SK-N-SH (cell line): ENCODE measurements around the gene GRK5. TPM values are rescaled to one million over a fixed set of nuclear protein-coding genes. Genes with fewer than 3 reads are reported as not detected.

Experiments
- ELF1 ChIP-seq: IDR thresholded peaks from 2 replicates; pipeline ENCODE4 v1.4.0; 2012
- EZH2phosphoT487 ChIP-seq: fragments of 200-600 bp; sonication (generic); IDR thresholded peaks from 2 replicates; pipeline ENCODE4 v1.6.1; 2017; ENCODE audit warnings: low read depth, mixed run types, mild to moderate bottlenecking, antibody characterized with exemption, moderate library complexity, borderline replicate concordance
- FOSL2 ChIP-seq: IDR thresholded peaks from 2 replicates; pipeline ENCODE4 v1.4.0; 2012; ENCODE audit warnings: low read depth, mild to moderate bottlenecking, moderate library complexity, borderline replicate concordance
- FOXM1 ChIP-seq: IDR thresholded peaks from 2 replicates; pipeline ENCODE4 v1.4.0; 2012; ENCODE audit warnings: low read depth, mild to moderate bottlenecking
- GABPA ChIP-seq: IDR thresholded peaks from 2 replicates; pipeline ENCODE4 v1.4.0; 2012; ENCODE audit warnings: low read depth, mild to moderate bottlenecking
- GATA2 ChIP-seq: sonication (generic); formaldehyde crosslinking; IDR thresholded peaks from 2 replicates; pipeline ENCODE4 v1.5.0; 2020; ENCODE audit warnings: mild to moderate bottlenecking, missing genetic modification reagents
- JUND ChIP-seq: IDR thresholded peaks from 2 replicates; pipeline ENCODE4 v1.4.0; 2012
- MAX ChIP-seq: IDR thresholded peaks from 2 replicates; pipeline ENCODE4 v1.4.0; 2012; ENCODE audit warnings: low read depth
- MEF2A ChIP-seq: IDR thresholded peaks from 2 replicates; pipeline ENCODE4 v1.4.0; 2012; ENCODE audit warnings: low read depth, borderline replicate concordance
- RAD21 ChIP-seq: IDR thresholded peaks from 2 replicates; pipeline ENCODE4 v1.6.1; 2012; ENCODE audit warnings: mild to moderate bottlenecking, low read length
- RCOR1 ChIP-seq: fragments of 150-350 bp; IDR thresholded peaks from 2 replicates; pipeline ENCODE4 v1.6.1; 2017; ENCODE audit warnings: antibody characterized with exemption, low read length
- REST ChIP-seq: IDR thresholded peaks from 2 replicates; pipeline ENCODE4 v1.6.1; 2012; ENCODE audit warnings: mild to moderate bottlenecking, low read depth, low read length, moderate library complexity
- RFX5 ChIP-seq: IDR thresholded peaks from 2 replicates; pipeline ENCODE4 v1.6.1; 2012; ENCODE audit warnings: mild to moderate bottlenecking, improper control_type of control experiment, low read length
- SMC3 ChIP-seq: IDR thresholded peaks from 2 replicates; pipeline ENCODE4 v1.6.1; 2012; ENCODE audit warnings: low read depth, low read length, improper control_type of control experiment
- TAF1 ChIP-seq: IDR thresholded peaks from 2 replicates; pipeline ENCODE4 v1.6.1; 2012; ENCODE audit warnings: low read depth, mild to moderate bottlenecking, low read length, moderate library complexity, borderline replicate concordance
- TEAD4 ChIP-seq: IDR thresholded peaks from 2 replicates; pipeline ENCODE4 v1.4.0; 2012; ENCODE audit warnings: mild to moderate bottlenecking, borderline replicate concordance; ENCODE audit not compliant: insufficient read depth
- USF1 ChIP-seq: IDR thresholded peaks from 2 replicates; pipeline ENCODE4 v1.4.0; 2012; ENCODE audit warnings: low read depth, borderline replicate concordance
- YY1 ChIP-seq: IDR thresholded peaks from 2 replicates; pipeline ENCODE4 v1.4.0; 2012; ENCODE audit warnings: low read depth, mild to moderate bottlenecking
- ZBTB33 ChIP-seq: IDR thresholded peaks from 2 replicates; pipeline ENCODE4 v1.4.0; 2012; ENCODE audit warnings: low read depth, borderline replicate concordance
- polyA plus RNA-seq, 3 experiments: library from polyadenylated mRNA; depleted of rRNA; stranded (reverse); fragments of >200 nt; gene quantifications; 2 replicates each; pipeline ENCODE4 v1.2.3, GENCODE V29; 2012

The GRK5 gene
- polyA plus RNA-seq, 1 of the 3 experiments (the other 2 are of a cell fraction) = 12.1 TPM

GRCh38 chr10:119315128-119316001, 108.0 kb downstream of the GRK5 start (continued):
- no peak for TF ChIP-seq YY1
- no peak for TF ChIP-seq RCOR1
- TF ChIP-seq GATA2 (CRISPR knock-in tag) = no peak
- TF ChIP-seq RFX5 = no peak
- no peak for TF ChIP-seq REST
- peak; percentile 88 for TF ChIP-seq FOSL2
- no peak; the same call in 1 of the 2 replicates for TF ChIP-seq USF1
- 0 out of 2 replicates have a peak, but pooled peaks have one; percentile 30 for TF ChIP-seq FOXM1
- TF ChIP-seq TEAD4 = no peak
- peak; percentile 85 for TF ChIP-seq JUND
- TF ChIP-seq TAF1 = no peak
- no peak for TF ChIP-seq MEF2A
- TF ChIP-seq MAX = no peak
- TF ChIP-seq ZBTB33 = no peak
- no peak for TF ChIP-seq EZH2phosphoT487
- TF ChIP-seq ELF1 = no peak
- TF ChIP-seq SMC3 = no peak
- no peak for TF ChIP-seq GABPA
- TF ChIP-seq RAD21 = no peak
- TF ChIP-seq, all 33 proteins: peak for 9
